Esophagus squamous epithelium (tissue), 4 donors: ENCODE measurements around the gene POLDIP3.

Experiments used
- POLR2A ChIP-seq, 4 donors: fragments of 450-650 bp; IDR thresholded peaks; one replicate each; pipeline ENCODE4 v1.6.1; 2017; ENCODE audit warnings: antibody characterized with exemption in 4 of 4, mild to moderate bottlenecking in 4 of 4, moderate library complexity in 3 of 4
- TF ChIP-seq, protein P1 (sequence below), 6 experiments: fragments of 450-650 bp in 4 of 6; fragments of 200-600 bp in 2 of 6; sonication (generic) in 2 of 6; IDR thresholded peaks; one replicate each; pipeline ENCODE4 v1.5.1; 2016 to 2019; ENCODE audit warnings: antibody characterized with exemption in 6 of 6, mild to moderate bottlenecking in 4 of 6, moderate library complexity in 4 of 6

- TF ChIP-seq, protein P1, sequence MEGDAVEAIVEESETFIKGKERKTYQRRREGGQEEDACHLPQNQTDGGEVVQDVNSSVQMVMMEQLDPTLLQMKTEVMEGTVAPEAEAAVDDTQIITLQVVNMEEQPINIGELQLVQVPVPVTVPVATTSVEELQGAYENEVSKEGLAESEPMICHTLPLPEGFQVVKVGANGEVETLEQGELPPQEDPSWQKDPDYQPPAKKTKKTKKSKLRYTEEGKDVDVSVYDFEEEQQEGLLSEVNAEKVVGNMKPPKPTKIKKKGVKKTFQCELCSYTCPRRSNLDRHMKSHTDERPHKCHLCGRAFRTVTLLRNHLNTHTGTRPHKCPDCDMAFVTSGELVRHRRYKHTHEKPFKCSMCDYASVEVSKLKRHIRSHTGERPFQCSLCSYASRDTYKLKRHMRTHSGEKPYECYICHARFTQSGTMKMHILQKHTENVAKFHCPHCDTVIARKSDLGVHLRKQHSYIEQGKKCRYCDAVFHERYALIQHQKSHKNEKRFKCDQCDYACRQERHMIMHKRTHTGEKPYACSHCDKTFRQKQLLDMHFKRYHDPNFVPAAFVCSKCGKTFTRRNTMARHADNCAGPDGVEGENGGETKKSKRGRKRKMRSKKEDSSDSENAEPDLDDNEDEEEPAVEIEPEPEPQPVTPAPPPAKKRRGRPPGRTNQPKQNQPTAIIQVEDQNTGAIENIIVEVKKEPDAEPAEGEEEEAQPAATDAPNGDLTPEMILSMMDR (IDR thresholded peaks at IDR 0.05) = no peak
- TF ChIP-seq POLR2A (IDR thresholded peaks at IDR 0.05) = no peak
Observed at GRCh38 chr22:42622061-42622710, 7.5 kb upstream of the POLDIP3 start.
